Activated CD4-positive, alpha-beta T cell treated with anti-CD3 and anti-CD28 coated beads, Interleukin-2, amount 50 U/mL, for 24 hours (primary cell): ENCODE results near the gene CHIC2.
"Not testable (repeated sequence)": the region's sequence is repeated elsewhere in the genome, so short reads cannot be mapped to it uniquely, and the experiment has no call there.

Experiments
- DNase-seq, 2 donors: peaks; one replicate each; pipeline ENCODE4 v3.0.0-alpha.2; 2020; ENCODE audit warnings: low read depth in 1 of 2, low spot score in 1 of 2

The CHIC2 gene

GRCh38 chr4:54061873-54062272 lies 2.5 kb downstream of the CHIC2 start:
- no peak for DNase-seq

GRCh38 chr4:54061067-54061466 lies 3.3 kb downstream of the CHIC2 start:
- DNase-seq: no peak

GRCh38 chr4:54060116-54060515 lies 4.3 kb downstream of the CHIC2 start:
- no peak for DNase-seq

DNA sequence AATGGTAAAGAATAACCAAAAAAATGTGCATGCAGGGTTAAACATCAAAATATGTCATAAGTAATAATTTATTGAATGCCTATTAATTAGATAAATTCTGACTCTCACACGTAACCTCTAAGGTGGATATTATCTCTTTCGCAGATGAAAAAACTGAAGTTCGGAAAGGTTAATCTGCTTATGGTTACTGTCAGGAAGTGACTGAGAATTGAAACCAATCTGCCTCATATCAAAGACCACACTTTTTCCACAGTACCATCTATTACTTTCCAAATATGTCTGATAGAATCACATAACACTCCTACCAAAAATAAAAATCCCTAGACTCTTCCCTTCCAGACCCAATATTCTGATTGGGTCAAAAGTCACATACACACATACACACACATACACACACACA lies 6.2 kb downstream of the CHIC2 start:
- no peak for DNase-seq

- no peak for DNase-seq
Observed at GRCh38 chr4:54056360-54056759, 8.0 kb downstream of the CHIC2 start.

GRCh38 chr4:54055494-54055893 lies 8.9 kb downstream of the CHIC2 start:
- DNase-seq: no peak

GRCh38 chr4:54054501-54054900 lies 9.9 kb downstream of the CHIC2 start:
- no peak for DNase-seq

DNA sequence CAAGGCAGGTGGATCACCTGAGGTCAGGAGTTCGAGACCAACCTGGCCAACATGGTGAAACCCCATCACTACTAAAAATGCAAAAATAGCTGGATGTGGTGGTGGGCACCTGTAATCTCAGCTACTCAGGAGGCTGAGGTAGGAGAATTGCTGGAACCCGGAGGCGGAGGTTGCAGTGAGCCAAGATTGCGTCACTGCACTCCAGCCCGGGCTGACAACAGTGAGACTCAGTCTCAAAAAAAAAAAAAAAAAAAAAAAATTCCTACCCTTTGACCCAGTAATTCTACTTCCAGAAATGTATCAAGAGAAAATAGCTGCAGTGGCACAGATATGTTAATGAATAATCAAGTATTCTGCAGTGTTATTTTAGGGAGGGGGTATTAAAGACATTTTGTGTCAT lies 11.1 kb downstream of the CHIC2 start:
- not testable (repeated sequence) for DNase-seq

- DNase-seq: no peak
Observed at GRCh38 chr4:54050214-54050904, 14.0 kb downstream of the CHIC2 start.

GRCh38 chr4:54043630-54044029 lies 20.8 kb downstream of the CHIC2 start:
- DNase-seq: not testable (repeated sequence)

DNA sequence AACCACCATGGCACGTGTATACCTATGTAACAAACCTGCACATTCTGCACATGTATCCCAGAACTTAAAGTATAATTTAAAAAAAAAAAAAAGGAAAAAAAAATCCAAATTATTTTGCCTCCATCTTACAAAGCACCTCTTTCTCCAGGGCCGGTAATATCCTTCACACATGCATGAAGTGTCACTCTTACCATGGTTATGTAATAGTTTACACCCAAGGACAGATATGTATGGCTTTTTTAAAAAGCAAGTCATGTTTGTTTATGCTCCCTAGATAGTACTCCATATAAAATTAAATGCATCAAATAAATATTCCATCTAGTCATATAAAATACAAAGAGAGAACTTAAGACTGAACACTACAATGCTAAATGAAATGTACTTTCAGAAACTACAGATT lies 22.5 kb downstream of the CHIC2 start:
- DNase-seq: no peak

DNA sequence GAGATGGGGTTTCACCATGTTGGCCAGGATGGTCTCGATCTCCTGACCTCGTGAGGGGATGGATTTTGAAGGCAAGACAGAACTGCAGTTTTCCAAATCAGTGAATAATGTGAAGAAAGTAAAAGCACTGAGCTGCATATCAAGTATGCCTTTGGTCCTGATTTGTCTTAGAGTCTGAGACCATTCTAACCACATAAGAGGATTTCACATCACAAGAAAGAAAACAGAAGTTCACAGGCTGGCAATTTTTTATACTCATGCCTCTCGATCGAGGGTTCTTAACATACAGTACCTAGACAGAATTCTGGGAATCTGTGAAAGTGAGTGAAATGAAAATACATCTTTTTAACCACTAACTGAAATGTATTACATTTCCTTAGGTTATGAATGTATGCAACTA lies 23.3 kb downstream of the CHIC2 start:
- DNase-seq: no peak

DNA sequence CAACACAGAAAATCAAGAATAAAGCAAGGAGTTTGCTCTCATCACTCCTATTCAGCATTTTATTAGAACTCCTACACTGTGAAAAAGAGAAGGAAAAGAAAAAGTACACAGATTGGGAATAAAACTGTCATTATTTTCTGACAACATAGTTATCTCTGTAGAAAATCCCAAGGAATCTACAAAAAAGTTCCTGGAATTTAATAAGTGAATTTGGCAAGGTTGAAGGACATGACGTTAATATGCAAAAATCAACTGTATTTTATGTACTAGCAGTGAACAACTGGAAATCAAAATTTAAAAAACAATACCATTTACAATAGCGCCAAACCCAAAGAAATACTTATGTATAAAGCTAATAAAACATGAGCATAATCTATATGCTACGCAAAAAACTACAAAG lies 26.3 kb downstream of the CHIC2 start:
- DNase-seq: no peak

- DNase-seq: no peak
Observed at GRCh38 chr4:54036184-54036583, 28.2 kb downstream of the CHIC2 start.

GRCh38 chr4:54032558-54033135 lies 31.8 kb downstream of the CHIC2 start:
- DNase-seq: no peak

GRCh38 chr4:54027311-54027710 lies 37.1 kb downstream of the CHIC2 start:
- DNase-seq: no peak

DNA sequence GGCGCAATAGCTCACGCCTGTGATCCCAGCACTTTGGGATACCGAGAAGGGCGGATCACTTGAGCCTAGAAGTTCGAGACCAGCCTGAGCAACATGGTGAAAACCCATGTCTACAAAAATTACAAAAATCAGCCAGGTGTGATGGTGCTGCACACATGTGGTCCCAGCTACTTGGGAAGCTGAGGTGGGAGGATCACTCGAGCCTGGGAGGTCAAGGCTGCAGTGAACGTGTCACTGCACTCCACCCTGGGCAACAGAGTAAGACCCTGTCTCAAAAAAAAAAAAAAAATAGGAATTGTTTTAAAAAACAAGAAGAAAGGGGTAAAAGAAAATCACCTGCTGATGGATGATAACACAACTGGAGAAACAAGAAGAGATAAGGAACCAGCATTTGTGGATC lies 38.8 kb downstream of the CHIC2 start:
- DNase-seq: no peak

- DNase-seq: not testable (repeated sequence)
Observed at GRCh38 chr4:54023019-54023418, 41.4 kb downstream of the CHIC2 start.

DNA sequence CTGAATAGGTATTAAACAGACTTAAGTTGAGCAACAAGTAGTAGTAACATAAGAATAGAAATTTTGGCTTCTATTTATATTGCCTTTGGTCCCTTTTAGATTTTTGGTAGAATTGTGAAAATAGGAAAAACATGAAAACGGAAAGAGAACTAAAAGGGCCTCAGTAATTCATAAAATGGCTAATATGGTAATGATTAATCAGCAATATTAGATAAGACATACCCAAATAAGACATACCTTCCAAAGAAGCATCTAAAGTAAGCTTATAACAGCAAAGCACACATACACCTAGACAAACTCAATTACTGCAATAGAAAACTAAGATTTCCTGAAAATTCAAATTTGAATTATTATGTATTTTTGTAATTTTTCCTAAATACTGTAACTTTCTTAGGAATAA lies 46.4 kb downstream of the CHIC2 start:
- no peak for DNase-seq

- DNase-seq: no peak
Observed at GRCh38 chr4:54017308-54017707, 47.1 kb downstream of the CHIC2 start.

DNA sequence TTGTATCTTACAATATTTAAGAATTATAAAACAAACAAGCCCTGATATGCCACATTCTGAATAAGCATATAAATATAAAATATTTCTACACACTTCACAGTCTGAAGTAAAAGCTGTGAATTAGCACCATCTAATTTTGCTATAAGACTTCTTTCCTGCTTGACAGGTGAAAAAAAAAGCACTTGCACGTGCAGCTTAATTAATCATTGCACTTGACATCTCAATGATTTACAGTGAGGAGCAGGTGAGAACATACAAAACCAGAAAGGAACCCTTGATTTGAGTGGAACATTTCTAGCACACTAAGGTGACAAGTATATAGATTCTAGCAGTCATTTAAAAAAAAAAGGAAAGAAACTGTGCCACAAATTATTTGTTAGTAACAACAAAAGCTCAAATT lies 47.9 kb downstream of the CHIC2 start:
- DNase-seq: no peak

GRCh38 chr4:54015423-54016030 lies 48.9 kb downstream of the CHIC2 start:
- DNase-seq: no peak

DNA sequence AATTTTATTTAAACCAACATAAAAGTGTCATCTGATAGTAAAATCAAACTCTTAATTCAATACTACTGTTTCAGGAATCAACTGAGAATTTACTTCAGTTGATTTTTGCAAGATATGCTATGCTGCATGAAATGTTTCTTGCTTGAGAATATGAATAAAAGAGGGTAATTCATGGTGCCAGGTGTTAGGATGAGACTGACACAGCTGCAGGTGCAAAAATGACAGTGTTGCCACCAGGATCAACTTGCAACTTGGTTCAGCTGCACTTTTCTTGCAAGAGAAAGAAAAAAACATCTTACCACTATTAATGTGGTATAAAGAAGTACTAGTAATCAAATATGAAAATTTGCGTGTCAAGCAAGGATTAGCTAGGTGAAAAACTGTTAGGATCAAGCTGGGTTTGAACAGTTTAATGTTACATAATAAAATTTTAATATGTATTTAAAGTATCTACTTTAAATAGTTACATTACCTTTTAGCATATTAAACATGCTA lies 49.7 kb downstream of the CHIC2 start:
- DNase-seq: no peak
